GM12873 (cell line): Measurements from ENCODE around the gene ACER3.

Experiments used
- CTCF ChIP-seq: IDR thresholded peaks from 2 replicates; pipeline ENCODE4 v1.5.1; 2012; ENCODE audit warnings: low read depth, mild to moderate bottlenecking, moderate library complexity, low read length, control low read depth; ENCODE audit not compliant: insufficient read depth; ENCODE audit errors: missing control alignments

Gene ACER3

GRCh38 chr11:76962583-76963416 lies 102.1 kb downstream of the ACER3 start:
- TF ChIP-seq CTCF, result no peak

DNA sequence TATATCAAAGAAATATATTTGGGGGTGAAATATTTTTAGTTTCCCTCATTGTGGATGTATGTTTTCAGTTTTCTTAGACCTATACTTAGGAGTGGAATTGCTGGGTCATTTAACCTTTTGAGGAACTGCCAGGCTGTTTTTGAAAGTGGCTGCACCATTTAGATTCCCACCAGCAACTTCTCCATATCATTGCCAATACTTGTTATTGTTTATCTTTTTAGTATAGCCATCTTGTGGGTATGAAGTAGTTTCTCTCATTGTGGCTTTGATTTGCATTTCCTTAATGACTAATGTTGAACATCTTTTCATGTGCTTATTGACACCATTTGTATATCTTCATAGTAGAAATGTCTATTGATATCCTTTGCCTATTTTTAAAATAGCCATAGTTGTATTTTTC lies 111.3 kb downstream of the ACER3 start:
- no peak for TF ChIP-seq CTCF

- TF ChIP-seq CTCF, result no peak
These were observed 113.6 kb downstream of the ACER3 start for GRCh38 chr11:76974179-76974891.

DNA sequence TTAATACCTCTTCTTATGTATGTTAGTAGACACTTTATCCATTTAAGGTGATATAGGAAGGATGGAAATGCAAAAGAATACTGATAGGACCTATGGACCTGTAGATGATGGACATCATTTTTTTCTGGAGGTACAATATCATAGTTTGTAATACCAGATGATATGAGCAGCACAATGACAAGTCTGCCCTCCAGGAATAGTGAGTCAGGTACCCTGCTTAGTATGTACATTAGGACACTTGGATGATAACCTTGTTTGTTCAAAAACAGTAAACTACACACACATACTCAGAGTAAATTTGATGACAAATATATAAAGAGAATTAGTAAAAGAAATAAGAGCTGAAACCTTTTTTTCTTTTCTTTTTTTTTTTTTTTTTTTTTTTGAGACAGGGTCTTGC lies 114.8 kb downstream of the ACER3 start:
- no peak for TF ChIP-seq CTCF

- TF ChIP-seq CTCF, result no peak
These were observed 117.1 kb downstream of the ACER3 start for GRCh38 chr11:76977791-76978190.

GRCh38 chr11:76978239-76978638 lies 117.5 kb downstream of the ACER3 start:
- no peak for TF ChIP-seq CTCF

- no peak for TF ChIP-seq CTCF
These were observed 118.1 kb downstream of the ACER3 start for GRCh38 chr11:76978818-76979217.
